Stimulated activated naive CD8-positive, alpha-beta T cell treated with anti-CD3 and anti-CD28 coated beads, Interleukin-15, Interleukin-2, amounts not matched to agents 100 ng/mL and 50 ng/mL, for 24 hours (primary cell): ENCODE measurements around the gene DUSP3.
A peak's percentile ranks its signal among the peaks of the same experiment; 100 is the strongest.

ENCODE experiments used
- H3K27ac Mint-ChIP-seq: one replicate; pipeline ENCODE4 v1.8.0; 2021; ENCODE audit warnings: mild to moderate bottlenecking, mixed read lengths
- H3K27me3 Mint-ChIP-seq: one replicate; pipeline ENCODE4 v1.8.0; 2021; ENCODE audit warnings: mixed read lengths
- H3K36me3 Mint-ChIP-seq: one replicate; pipeline ENCODE4 v1.8.0; 2021; ENCODE audit warnings: low read depth, mixed read lengths
- H3K4me1 Mint-ChIP-seq: one replicate; pipeline ENCODE4 v1.8.0; 2021; ENCODE audit warnings: low read depth, mixed read lengths
- H3K4me3 Mint-ChIP-seq: one replicate; pipeline ENCODE4 v1.8.0; 2021; ENCODE audit warnings: mild to moderate bottlenecking, mixed read lengths
- H3K9me3 Mint-ChIP-seq: one replicate; pipeline ENCODE4 v1.8.0; 2021; ENCODE audit warnings: mixed read lengths

DUSP3 gene

GRCh38 chr17:43788540-43788939, 9.8 kb upstream of the DUSP3 start:
- no peaks in the 10 kb centered on the region for H3K9me3 Mint-ChIP-seq
- peaks cover 13% of the 10 kb centered on the region for H3K27me3 Mint-ChIP-seq
- no peak overlapping the region for H3K4me3 Mint-ChIP-seq
- H3K4me1 Mint-ChIP-seq = no peaks in the 10 kb centered on the region
- no peaks in the 10 kb centered on the region for H3K36me3 Mint-ChIP-seq
- no peak overlapping the region for H3K27ac Mint-ChIP-seq

- no peak overlapping the region for H3K27ac Mint-ChIP-seq
- no peaks in the 10 kb centered on the region for H3K9me3 Mint-ChIP-seq
- peaks cover 18% of the 10 kb centered on the region for H3K27me3 Mint-ChIP-seq
- H3K4me3 Mint-ChIP-seq = no peak overlapping the region
- H3K4me1 Mint-ChIP-seq = no peaks in the 10 kb centered on the region
- H3K36me3 Mint-ChIP-seq = no peaks in the 10 kb centered on the region
These were observed 9.0 kb upstream of the DUSP3 start for GRCh38 chr17:43787728-43788127.

GRCh38 chr17:43784628-43785101, 5.9 kb upstream of the DUSP3 start:
- Mint-ChIP-seq H3K9me3 (no peaks in the 10 kb centered on the region), H3K36me3 (no peaks in the 10 kb centered on the region), H3K27me3 (peaks cover 36% of the 10 kb centered on the region), H3K4me3 (no peak overlapping the region), H3K4me1 (peaks cover 2% of the 10 kb centered on the region), H3K27ac (no peak overlapping the region)

GRCh38 chr17:43784068-43784467, 5.3 kb upstream of the DUSP3 start:
- Mint-ChIP-seq H3K27ac (no peak overlapping the region), H3K9me3 (no peaks in the 10 kb centered on the region), H3K4me3 (no peak overlapping the region), H3K36me3 (no peaks in the 10 kb centered on the region), H3K27me3 (peaks cover 40% of the 10 kb centered on the region), H3K4me1 (peaks cover 8% of the 10 kb centered on the region)

- peaks cover 40% of the 10 kb centered on the region for H3K27me3 Mint-ChIP-seq
- no peak overlapping the region for H3K27ac Mint-ChIP-seq
- H3K9me3 Mint-ChIP-seq = no peaks in the 10 kb centered on the region
- no peaks in the 10 kb centered on the region for H3K36me3 Mint-ChIP-seq
- no peak overlapping the region for H3K4me3 Mint-ChIP-seq
- peaks cover 8% of the 10 kb centered on the region for H3K4me1 Mint-ChIP-seq
These were observed 4.3 kb upstream of the DUSP3 start for GRCh38 chr17:43782913-43783680.

GRCh38 chr17:43780135-43780534, 1.4 kb upstream of the DUSP3 start, which contains the start of gene CFAP97D1:
TSS of gene CFAP97D1 (plus strand) at chr17:43780435. CDS start at chr17:43780463, 28 bp downstream.
- peaks cover 8% of the 10 kb centered on the region for H3K36me3 Mint-ChIP-seq
- peaks cover 12% of the 10 kb centered on the region for H3K4me1 Mint-ChIP-seq
- H3K4me3 Mint-ChIP-seq = peak within 1 kb of the TSS; percentile 83
- peaks cover 37% of the 10 kb centered on the region for H3K27me3 Mint-ChIP-seq
- H3K9me3 Mint-ChIP-seq = no peaks in the 10 kb centered on the region
- H3K27ac Mint-ChIP-seq = no peak within 1 kb of the TSS

DNA sequence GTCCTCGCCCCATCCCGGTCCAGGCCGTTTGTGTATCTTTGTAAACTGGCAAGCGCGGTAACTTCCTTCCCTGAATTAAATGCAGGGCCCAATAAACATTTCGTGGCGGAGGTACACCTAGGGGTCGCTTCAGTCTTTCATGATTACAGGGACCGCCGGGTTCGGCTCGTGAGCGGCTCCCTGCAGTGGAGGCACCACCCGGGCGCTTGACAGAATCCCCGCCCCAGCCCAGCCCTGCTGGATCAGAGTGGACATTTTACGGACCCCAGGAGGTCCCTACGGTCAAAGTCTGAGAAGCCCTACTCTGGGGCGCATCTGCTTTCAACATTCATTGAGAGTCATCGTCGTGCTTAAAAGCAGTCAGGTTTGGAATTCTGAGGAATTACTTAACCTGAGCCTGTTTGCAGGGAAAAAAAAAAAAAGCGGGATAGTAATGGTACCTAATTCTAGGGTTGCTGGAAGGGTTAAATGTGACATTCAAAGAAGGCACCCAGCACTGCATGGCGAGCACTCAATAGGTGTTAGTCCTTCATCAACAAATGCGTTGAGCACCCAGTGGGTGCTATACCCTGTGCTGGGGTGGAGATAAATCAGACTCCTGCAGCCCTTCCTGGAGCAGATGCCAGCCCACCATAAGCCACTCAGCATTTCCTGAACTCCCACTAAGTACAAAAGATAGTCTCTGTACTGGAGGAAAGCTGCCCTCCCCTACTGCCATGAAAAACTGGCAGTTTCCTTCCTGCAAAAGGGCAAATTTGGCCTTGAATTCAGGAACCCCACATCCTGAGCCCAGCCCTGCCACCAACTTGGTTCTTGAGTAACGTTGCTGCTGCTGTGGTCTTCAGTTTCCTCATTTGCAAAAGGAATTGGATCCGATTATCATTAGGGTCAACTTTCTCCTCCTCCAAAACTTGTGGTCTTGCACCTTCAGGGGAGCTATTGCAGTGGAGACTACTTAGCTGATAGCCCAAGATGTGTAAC, 658 bp upstream of the DUSP3 start:
- Mint-ChIP-seq H3K36me3 (peaks cover 8% of the 10 kb centered on the region), H3K4me3 (peak overlapping the region; percentile 83), H3K4me1 (peaks cover 12% of the 10 kb centered on the region), H3K27ac (peak overlapping the region; percentile 26), H3K27me3 (peaks cover 37% of the 10 kb centered on the region), H3K9me3 (no peaks in the 10 kb centered on the region)

GRCh38 chr17:43774304-43775250, 4.2 kb downstream of the DUSP3 start:
- H3K4me1 Mint-ChIP-seq = peaks cover 20% of the 10 kb centered on the region
- H3K4me3 Mint-ChIP-seq = no peak overlapping the region

GRCh38 chr17:43772877-43773648, 5.7 kb downstream of the DUSP3 start:
- Mint-ChIP-seq H3K4me3 (no peak overlapping the region), H3K36me3 (peaks cover 30% of the 10 kb centered on the region), H3K27me3 (no peaks in the 10 kb centered on the region), H3K9me3 (no peaks in the 10 kb centered on the region), H3K4me1 (peaks cover 19% of the 10 kb centered on the region), H3K27ac (no peak overlapping the region)

More at GRCh38 chr17:43774304-43775250, 4.2 kb downstream of the DUSP3 start:
- Mint-ChIP-seq H3K27ac (no peak overlapping the region), H3K9me3 (no peaks in the 10 kb centered on the region), H3K36me3 (peaks cover 28% of the 10 kb centered on the region), H3K27me3 (peaks cover 4% of the 10 kb centered on the region)

GRCh38 chr17:43771463-43771862, 7.3 kb downstream of the DUSP3 start:
- Mint-ChIP-seq H3K4me3 (no peak overlapping the region), H3K36me3 (peaks cover 27% of the 10 kb centered on the region), H3K9me3 (no peaks in the 10 kb centered on the region), H3K27me3 (no peaks in the 10 kb centered on the region), H3K4me1 (peaks cover 15% of the 10 kb centered on the region), H3K27ac (no peak overlapping the region)

DNA sequence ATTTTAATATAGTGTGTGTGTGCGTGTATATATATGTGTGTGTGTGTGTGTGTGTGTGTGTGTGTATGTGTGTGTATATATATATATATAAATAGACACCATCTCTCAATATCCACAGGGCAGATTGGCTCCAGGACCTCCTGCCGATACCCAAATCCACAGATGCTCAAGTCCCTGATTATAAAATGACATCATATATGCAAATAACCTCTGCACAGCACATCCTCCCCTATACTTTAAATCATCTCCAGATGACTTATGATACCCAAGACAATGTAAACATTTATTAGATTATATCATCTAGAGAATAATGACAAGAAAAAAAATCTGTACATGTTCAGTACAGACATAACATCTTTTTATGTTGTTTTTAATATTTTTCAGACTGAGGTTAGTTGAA, 7.8 kb downstream of the DUSP3 start:
- H3K9me3 Mint-ChIP-seq = no peaks in the 10 kb centered on the region
- H3K4me3 Mint-ChIP-seq = no peak overlapping the region
- H3K27ac Mint-ChIP-seq = no peak overlapping the region
- H3K36me3 Mint-ChIP-seq = peaks cover 29% of the 10 kb centered on the region
- H3K4me1 Mint-ChIP-seq = peaks cover 15% of the 10 kb centered on the region
- no peaks in the 10 kb centered on the region for H3K27me3 Mint-ChIP-seq

- no peak overlapping the region for H3K4me3 Mint-ChIP-seq
- no peak overlapping the region for H3K27ac Mint-ChIP-seq
- H3K27me3 Mint-ChIP-seq = no peaks in the 10 kb centered on the region
- peaks cover 15% of the 10 kb centered on the region for H3K4me1 Mint-ChIP-seq
- no peaks in the 10 kb centered on the region for H3K9me3 Mint-ChIP-seq
- peaks cover 25% of the 10 kb centered on the region for H3K36me3 Mint-ChIP-seq
These were observed 8.9 kb downstream of the DUSP3 start for GRCh38 chr17:43769859-43770258.

DNA sequence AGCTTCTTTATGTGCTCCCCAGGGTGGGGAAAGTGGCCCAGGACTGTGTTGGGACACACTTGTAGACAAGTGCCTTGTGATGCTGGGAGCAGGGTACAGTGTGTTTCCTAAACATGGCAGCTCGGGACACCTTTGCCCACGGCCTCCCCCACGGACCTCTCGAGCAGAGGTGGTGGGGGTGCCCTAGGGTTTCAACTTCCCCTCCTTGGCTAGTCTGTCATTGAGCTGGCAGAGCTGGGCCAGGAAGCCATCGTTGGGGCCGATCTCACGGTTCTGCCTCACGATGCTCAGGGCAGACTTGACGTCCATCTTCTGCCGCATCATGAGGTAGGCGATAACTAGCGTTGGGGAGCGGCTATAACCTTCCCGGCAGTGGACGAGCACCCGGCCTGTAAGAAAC, 9.4 kb downstream of the DUSP3 start:
- H3K36me3 Mint-ChIP-seq = peaks cover 25% of the 10 kb centered on the region
- no peak overlapping the region for H3K27ac Mint-ChIP-seq
- H3K4me3 Mint-ChIP-seq = no peak overlapping the region
- H3K27me3 Mint-ChIP-seq = no peaks in the 10 kb centered on the region
- H3K4me1 Mint-ChIP-seq = peaks cover 15% of the 10 kb centered on the region
- H3K9me3 Mint-ChIP-seq = no peaks in the 10 kb centered on the region
